DMS53 treated with DMSO at 0.1 percent for 48 hours (cell line): ENCODE data around the gene TBX15.

Source experiments
- DNase-seq: peaks from one replicate; lab custom pipeline; 2025; ENCODE audit not compliant: unreplicated experiment; lab: John Stamatoyannopoulos, UW

TBX15 gene

GRCh38 chr1:118899340-118899739 is 88.8 kb downstream of the TBX15 start:
- no peak for DNase-seq

GRCh38 chr1:118898712-118899111 is 89.4 kb downstream of the TBX15 start:
- no peak for DNase-seq

- DNase-seq: no peak
These were observed 91.7 kb downstream of the TBX15 start for GRCh38 chr1:118896416-118896815.

GRCh38 chr1:118894836-118895235 is 93.3 kb downstream of the TBX15 start:
- no peak for DNase-seq

GRCh38 chr1:118890851-118891384 is 97.2 kb downstream of the TBX15 start:
- no peak for DNase-seq

DNA sequence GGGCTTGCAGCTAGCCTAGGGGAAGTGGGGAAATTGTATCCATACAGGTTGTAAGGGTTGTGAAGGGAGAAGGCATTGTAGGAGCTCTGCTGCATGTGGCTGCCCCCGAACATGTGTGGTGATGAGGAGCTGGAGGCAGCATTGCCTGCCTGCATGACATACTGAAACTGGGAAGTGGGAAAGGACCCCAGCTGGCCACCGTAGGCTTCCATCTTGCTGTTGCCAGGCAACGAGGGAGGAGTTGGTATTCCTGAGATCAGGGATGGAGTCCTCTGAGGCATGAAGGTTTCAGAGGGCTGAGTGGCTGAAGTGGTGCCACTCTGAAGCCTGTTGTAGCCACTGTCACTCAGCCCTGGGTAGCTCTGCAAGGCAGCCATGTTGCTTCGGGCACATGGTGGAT is 103.2 kb downstream of the TBX15 start:
- no peak for DNase-seq

DNA sequence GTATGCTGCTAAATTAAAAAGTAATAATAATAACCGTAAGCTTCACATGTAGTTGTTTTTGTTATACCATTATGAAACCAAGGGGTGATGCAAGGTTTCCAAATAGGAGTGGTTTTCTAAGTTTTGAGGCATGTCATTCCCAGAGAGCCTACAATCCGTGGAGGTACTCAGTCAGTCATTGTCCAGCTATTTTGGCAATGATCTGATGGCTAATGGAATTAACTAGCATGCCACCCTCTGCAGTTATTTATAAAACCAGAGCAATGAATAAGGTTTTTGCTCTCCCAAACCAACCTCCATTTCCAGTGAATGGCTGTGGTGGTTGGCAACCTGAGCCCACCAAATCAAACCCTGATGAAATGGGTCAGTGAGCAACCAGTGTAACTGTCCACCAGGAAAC is 106.4 kb downstream of the TBX15 start:
- DNase-seq: no peak

- DNase-seq: no peak
These were observed 109.5 kb downstream of the TBX15 start for GRCh38 chr1:118878661-118879060.

GRCh38 chr1:118877668-118878396 is 110.3 kb downstream of the TBX15 start:
- DNase-seq: no peak

- no peak for DNase-seq
These were observed 116.5 kb downstream of the TBX15 start for GRCh38 chr1:118871582-118872171.

GRCh38 chr1:118868387-118868786 is 119.8 kb downstream of the TBX15 start:
- no peak for DNase-seq

GRCh38 chr1:118866330-118866729 is 121.8 kb downstream of the TBX15 start:
- no peak for DNase-seq

GRCh38 chr1:118863688-118864087 is 124.5 kb downstream of the TBX15 start:
- no peak for DNase-seq

- DNase-seq: no peak
These were observed 125.4 kb downstream of the TBX15 start for GRCh38 chr1:118862755-118863154.

GRCh38 chr1:118861216-118861615 is 126.9 kb downstream of the TBX15 start:
- DNase-seq: no peak

DNA sequence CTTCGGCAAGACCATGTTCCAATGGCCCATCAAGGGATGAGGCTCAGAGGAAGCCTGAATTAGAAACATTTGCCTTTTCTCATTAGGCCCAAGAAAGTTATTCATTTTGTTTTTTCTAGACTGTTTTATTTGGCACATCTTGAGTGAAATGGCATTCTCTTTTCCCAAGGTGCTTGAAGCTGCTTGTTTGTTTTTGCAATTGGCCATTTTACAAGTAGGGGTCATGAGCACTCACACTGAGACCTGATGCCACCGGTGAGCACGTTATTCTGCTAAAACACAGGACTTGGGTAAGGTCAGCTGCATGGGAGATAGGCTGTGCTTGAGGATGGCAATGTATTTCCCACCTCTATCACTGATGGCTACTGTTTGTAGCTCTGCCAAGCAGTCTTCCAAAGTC is 128.1 kb downstream of the TBX15 start:
- DNase-seq: no peak

DNA sequence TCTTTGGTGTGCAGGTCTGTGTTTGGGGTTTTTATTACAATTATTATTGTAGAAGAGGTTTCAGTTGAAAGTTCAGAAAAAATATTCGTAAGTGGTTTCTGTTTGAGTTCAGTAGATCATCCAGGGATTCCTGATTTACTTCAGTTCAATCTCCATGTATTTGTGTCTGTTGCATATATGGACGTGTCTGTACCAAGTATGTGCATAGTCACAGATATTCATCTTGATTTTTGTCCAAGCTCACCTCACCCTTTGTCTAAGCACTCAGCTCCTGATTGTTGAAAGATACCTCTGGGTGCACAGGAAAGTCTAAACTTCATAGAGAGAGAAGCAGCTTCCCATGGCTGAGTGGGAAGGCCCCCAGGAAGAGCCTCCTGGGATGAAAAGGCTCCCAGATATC is 141.7 kb downstream of the TBX15 start:
- DNase-seq: no peak

GRCh38 chr1:118842452-118843201 is 145.5 kb downstream of the TBX15 start:
- DNase-seq: no peak

GRCh38 chr1:118841521-118841920 is 146.6 kb downstream of the TBX15 start:
- DNase-seq: no peak
